Ectodermal cell (in vitro differentiated cells): ENCODE results near the gene KDM4B.

Experiments
- H3K27ac ChIP-seq: 2 replicates; pipeline ENCODE4 v1.7.0; 2013; ENCODE audit warnings: mild to moderate bottlenecking, low read depth, low read length; ENCODE audit not compliant: insufficient read depth, poor library complexity, severe bottlenecking
- H3K27me3 ChIP-seq: 2 replicates; pipeline ENCODE4 v1.7.0; 2013; ENCODE audit warnings: mild to moderate bottlenecking, low read length; ENCODE audit not compliant: insufficient read depth, control insufficient read depth, poor library complexity, severe bottlenecking
- H3K36me3 ChIP-seq: one replicate; pipeline ENCODE4 v1.7.0; 2013; ENCODE audit warnings: low read length; ENCODE audit not compliant: control insufficient read depth, insufficient read depth
- H3K4me1 ChIP-seq: one replicate; pipeline ENCODE4 v1.7.0; 2013; ENCODE audit warnings: low read length; ENCODE audit not compliant: control insufficient read depth, insufficient read depth
- H3K4me3 ChIP-seq: 2 replicates; pipeline ENCODE4 v1.7.0; 2013; ENCODE audit warnings: low read depth, low read length, control low read depth; ENCODE audit not compliant: insufficient read depth
- H3K9me3 ChIP-seq: 2 replicates; pipeline ENCODE4 v1.7.0; 2013; ENCODE audit warnings: mild to moderate bottlenecking, low read length, moderate library complexity; ENCODE audit not compliant: control insufficient read depth
- WGBS, 2 experiments: methylation state at CpG; one replicate each; pipeline ENCODE4 v1.1.7; 2013; ENCODE audit warnings: missing lambda C conversion rate in 2 of 2; 5-methylcytosine and 5-hydroxymethylcytosine counted together

The KDM4B gene

GRCh38 chr19:5086230-5086629, 117.3 kb downstream of the KDM4B start:
- 92% methylated on average over 19 of the region's 19 CpGs for WGBS, 2 experiments
- Histone ChIP-seq H3K27ac (no peak overlapping the region), H3K36me3 (peaks cover 16% of the 10 kb centered on the region)

DNA sequence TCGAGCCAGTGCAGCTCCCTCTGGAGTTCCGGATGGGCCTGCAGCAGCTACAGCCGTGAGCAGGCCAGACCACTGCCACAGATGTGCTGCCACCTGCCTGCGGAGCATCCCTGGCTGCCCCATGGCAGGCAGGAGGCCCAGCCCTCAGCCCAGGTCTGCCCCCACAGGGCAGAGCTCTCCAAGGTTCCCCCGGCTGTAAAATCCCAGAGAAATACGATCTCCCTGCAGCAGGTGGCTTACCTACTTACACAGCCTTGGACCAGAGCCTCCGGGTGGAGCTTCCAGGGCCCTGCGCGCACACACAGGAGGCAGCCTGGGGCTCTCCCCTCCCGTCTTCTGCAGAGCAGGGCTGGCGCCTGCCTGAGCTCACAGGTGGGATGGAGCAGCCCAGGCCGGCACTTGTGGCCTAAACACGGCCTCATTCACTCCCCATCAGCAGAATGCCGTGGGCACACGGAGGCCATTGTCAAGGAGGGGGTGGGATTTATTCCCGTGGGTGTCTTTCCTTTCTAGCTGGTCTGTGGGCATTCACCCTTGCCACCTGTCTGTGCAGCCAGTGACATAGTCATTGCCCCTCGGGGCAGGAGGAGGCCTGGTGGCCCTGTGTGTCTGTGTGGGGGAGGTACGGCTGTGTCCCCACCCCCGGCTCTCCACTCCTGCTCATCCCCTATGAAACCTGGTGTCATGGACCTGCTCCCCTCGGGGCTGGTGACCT, 118.0 kb downstream of the KDM4B start:
- Histone ChIP-seq H3K27me3 (no peaks in the 10 kb centered on the region), H3K36me3 (peaks cover 16% of the 10 kb centered on the region), H3K4me3 (no peak overlapping the region), H3K9me3 (no peaks in the 10 kb centered on the region), H3K27ac (no peak overlapping the region), H3K4me1 (peaks cover 34% of the 10 kb centered on the region)
- WGBS, 2 experiments, result 80 to 82% methylated on average over 20 of the region's 20 CpGs

More at GRCh38 chr19:5086230-5086629, 117.3 kb downstream of the KDM4B start:
- Histone ChIP-seq H3K27me3 (no peaks in the 10 kb centered on the region), H3K9me3 (no peaks in the 10 kb centered on the region), H3K4me3 (no peak overlapping the region), H3K4me1 (peaks cover 29% of the 10 kb centered on the region)

DNA sequence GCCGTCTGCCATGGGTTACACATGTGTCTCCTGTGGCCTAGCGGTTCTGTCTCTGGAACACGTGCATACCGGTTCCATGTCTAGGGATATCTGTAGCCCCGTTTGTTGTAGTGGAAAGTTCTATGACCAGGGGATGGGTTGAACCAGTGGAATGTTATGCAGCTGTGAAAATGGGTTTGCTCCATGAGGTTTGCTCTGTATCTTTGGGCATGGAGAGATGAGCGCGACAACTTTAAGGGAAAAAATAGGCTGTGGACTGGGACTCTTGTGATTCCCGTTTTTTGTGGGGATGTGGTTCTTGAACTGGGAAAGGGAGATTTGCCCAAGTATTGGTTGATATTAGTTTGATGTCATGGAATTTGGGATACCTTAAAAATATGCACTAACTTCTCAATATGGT, 120.4 kb downstream of the KDM4B start:
- Histone ChIP-seq H3K4me1 (peaks cover 44% of the 10 kb centered on the region), H3K36me3 (peaks cover 11% of the 10 kb centered on the region), H3K27ac (no peak overlapping the region), H3K27me3 (no peaks in the 10 kb centered on the region), H3K4me3 (no peak overlapping the region), H3K9me3 (no peaks in the 10 kb centered on the region)
- 95 to 96% methylated on average over 8 of the region's 8 CpGs for WGBS, 2 experiments

DNA sequence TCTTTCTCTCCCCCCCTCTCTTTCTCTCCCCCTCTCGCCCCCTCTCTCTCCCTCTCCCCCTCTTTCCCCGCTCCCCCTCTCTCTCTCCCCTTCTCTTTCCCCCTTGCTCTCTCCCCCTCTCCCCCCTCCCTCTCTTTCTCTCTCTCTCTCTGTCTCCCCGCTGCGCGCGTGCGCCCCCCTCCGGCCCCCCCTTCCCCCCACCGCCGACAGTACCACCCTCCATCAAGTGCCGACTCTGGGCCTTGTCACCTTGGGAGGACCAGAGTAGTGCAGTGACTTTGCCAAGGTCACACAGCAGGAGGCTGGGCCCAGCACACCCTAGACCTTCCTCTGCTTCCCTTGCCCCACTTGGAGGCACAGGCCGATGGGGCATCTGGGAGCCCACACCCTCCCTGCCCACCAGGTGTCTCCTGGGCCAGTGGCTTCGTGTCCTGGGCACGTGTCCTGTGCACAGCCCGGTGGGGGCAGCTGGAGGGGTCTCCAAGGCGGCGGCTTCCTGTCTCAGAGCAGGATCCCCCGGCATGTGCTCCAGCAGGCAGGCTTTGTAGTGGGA, 121.6 kb downstream of the KDM4B start:
- no peaks in the 10 kb centered on the region for H3K9me3 ChIP-seq
- peaks cover 53% of the 10 kb centered on the region for H3K4me1 ChIP-seq
- no peak overlapping the region for H3K4me3 ChIP-seq
- H3K27ac ChIP-seq, result peak overlapping the region; percentile 53
- 84 to 91% methylated on average over 11 to 14 of the region's 18 CpGs for WGBS, 2 experiments
- H3K27me3 ChIP-seq, result no peaks in the 10 kb centered on the region
- peaks cover 11% of the 10 kb centered on the region for H3K36me3 ChIP-seq

GRCh38 chr19:5091018-5091683, 122.2 kb downstream of the KDM4B start:
- Histone ChIP-seq H3K4me1 (peaks cover 50% of the 10 kb centered on the region), H3K4me3 (no peak overlapping the region), H3K27ac (peak overlapping the region; percentile 3), H3K36me3 (peaks cover 11% of the 10 kb centered on the region), H3K9me3 (no peaks in the 10 kb centered on the region), H3K27me3 (no peaks in the 10 kb centered on the region)
- WGBS, 2 experiments, result 71 to 78% methylated on average over 22 of the region's 22 CpGs

- Histone ChIP-seq H3K27ac (peak overlapping the region; percentile 3), H3K27me3 (no peaks in the 10 kb centered on the region), H3K9me3 (no peaks in the 10 kb centered on the region), H3K4me3 (no peak overlapping the region), H3K36me3 (peaks cover 10% of the 10 kb centered on the region), H3K4me1 (peaks cover 44% of the 10 kb centered on the region)
- 87 to 89% methylated on average over 28 of the region's 28 CpGs for WGBS, 2 experiments
These were observed 123.0 kb downstream of the KDM4B start for GRCh38 chr19:5091684-5092480.

GRCh38 chr19:5092481-5092843, 123.5 kb downstream of the KDM4B start:
- H3K36me3 ChIP-seq, result peaks cover 6% of the 10 kb centered on the region
- no peaks in the 10 kb centered on the region for H3K27me3 ChIP-seq
- H3K9me3 ChIP-seq, result no peaks in the 10 kb centered on the region
- peaks cover 44% of the 10 kb centered on the region for H3K4me1 ChIP-seq
- H3K4me3 ChIP-seq, result no peak overlapping the region
- no peak overlapping the region for H3K27ac ChIP-seq
- 88% methylated on average over 14 of the region's 14 CpGs for WGBS, 2 experiments

- peak overlapping the region; percentile 50 for H3K27ac ChIP-seq
- H3K4me3 ChIP-seq, result no peak overlapping the region
- 77 to 78% methylated on average over 31 of the region's 31 CpGs for WGBS, 2 experiments
- H3K4me1 ChIP-seq, result peaks cover 44% of the 10 kb centered on the region
- peaks cover 7% of the 10 kb centered on the region for H3K36me3 ChIP-seq
- H3K27me3 ChIP-seq, result no peaks in the 10 kb centered on the region
- no peaks in the 10 kb centered on the region for H3K9me3 ChIP-seq
These were observed 124.5 kb downstream of the KDM4B start for GRCh38 chr19:5093297-5093928.

GRCh38 chr19:5093948-5094718, 125.2 kb downstream of the KDM4B start:
- H3K27me3 ChIP-seq, result no peaks in the 10 kb centered on the region
- H3K27ac ChIP-seq, result peak overlapping the region; percentile 50
- H3K36me3 ChIP-seq, result peaks cover 10% of the 10 kb centered on the region
- H3K4me1 ChIP-seq, result peaks cover 44% of the 10 kb centered on the region
- no peaks in the 10 kb centered on the region for H3K9me3 ChIP-seq
- H3K4me3 ChIP-seq, result no peak overlapping the region
- WGBS, 2 experiments, result 89 to 90% methylated on average over 26 of the region's 26 CpGs
